B cell (primary cell): Measurements from ENCODE around the gene AHCTF1. TPM values are rescaled to one million over a fixed set of nuclear protein-coding genes. Genes with fewer than 3 reads are reported as not detected.

Experiments used
- ATAC-seq: fragments of 200-7000 bp; cut with Tn5 transposase; one replicate; pipeline ENCODE4 v1.10.0; 2021; ENCODE audit warnings: low read depth, mild to moderate bottlenecking, moderate number of reproducible peaks, moderate library complexity
- CTCF ChIA-PET: fragments of 350-600 bp; sonication (Branson Sonifier 250); formaldehyde crosslinking; loops from one replicate; lab custom pipeline; 2021; ENCODE audit warnings: antibody characterized with exemption, inconsistent platforms; lab: Charles Lee
- POLR2A ChIA-PET: fragments of 350-600 bp; sonication (Branson Sonifier 250); formaldehyde crosslinking; loops from one replicate; lab custom pipeline; 2021; ENCODE audit warnings: antibody characterized with exemption; lab: Charles Lee
- DNase-seq: peaks from one replicate; pipeline ENCODE4 v3.0.0; 2013
- H2AFZ ChIP-seq: 2 replicates; pipeline ENCODE4 v1.6.1; 2012; ENCODE audit warnings: mild to moderate bottlenecking, low read depth, low read length; ENCODE audit not compliant: insufficient read depth, poor library complexity, severe bottlenecking
- H3K27ac ChIP-seq, 2 donors: 1 replicate in 1 of 2; 2 replicates in 1 of 2; pipeline ENCODE4 v1.5.1; 2012 to 2013; ENCODE audit warnings: low read length in 2 of 2, mild to moderate bottlenecking in 2 of 2, moderate library complexity in 1 of 2
- H3K27me3 ChIP-seq, 4 experiments: fragments of 200-600 bp in 1 of 4; sonication (generic) in 1 of 4; replicated peaks in 1 of 4; 1 replicate in 2 of 4; 2 replicates in 2 of 4; pipeline versions ENCODE4 v1.6.1 to v1.7.0; 2013 to 2016; ENCODE audit warnings: low read length in 3 of 4, mild to moderate bottlenecking in 2 of 4, mixed read lengths in 1 of 4, moderate library complexity in 1 of 4; ENCODE audit not compliant: insufficient read depth in 4 of 4, control insufficient read depth in 3 of 4; ENCODE audit errors: control extremely low read depth in 1 of 4
- H3K36me3 ChIP-seq, 2 experiments: replicated peaks in 1 of 2; 1 replicate in 1 of 2; 2 replicates in 1 of 2; pipeline versions ENCODE4 v1.6.1 to v1.7.1; 2013; ENCODE audit warnings: low read length in 1 of 2; ENCODE audit not compliant: insufficient read depth in 2 of 2, control insufficient read depth in 1 of 2; ENCODE audit errors: control extremely low read depth in 1 of 2, extremely low read depth in 1 of 2
- H3K4me1 ChIP-seq, 2 donors: fragments of 200-600 bp in 1 of 2; sonication (generic) in 1 of 2; 1 replicate in 1 of 2; 2 replicates in 1 of 2; pipeline versions ENCODE4 v1.5.1 to v1.6.1; 2013 to 2017; ENCODE audit warnings: low read length in 2 of 2; ENCODE audit not compliant: control insufficient read depth in 2 of 2, insufficient read depth in 2 of 2
- H3K4me2 ChIP-seq: replicated peaks from 2 replicates; pipeline ENCODE3; 2012; ENCODE audit warnings: mild to moderate bottlenecking, low read depth, low read length; ENCODE audit not compliant: poor library complexity, severe bottlenecking
- H3K4me3 ChIP-seq, 5 experiments: fragments of 200-600 bp in 1 of 5; sonication (generic) in 1 of 5; 1 replicate in 3 of 5; 2 replicates in 2 of 5; pipeline versions ENCODE4 v1.5.1 to v1.7.0; 2011 to 2016; ENCODE audit warnings: low read length in 4 of 5, mild to moderate bottlenecking in 4 of 5, low read depth in 2 of 5, control low read depth in 1 of 5, moderate library complexity in 1 of 5; ENCODE audit not compliant: insufficient read depth in 1 of 5; ENCODE audit errors: control extremely low read depth in 1 of 5, extremely low read depth in 1 of 5
- H3K79me2 ChIP-seq: fragments of 200-600 bp; sonication (generic); one replicate; pipeline ENCODE4 v1.6.0; 2016; ENCODE audit warnings: low read length; ENCODE audit not compliant: control insufficient read depth, insufficient read depth
- H3K9ac ChIP-seq: fragments of 200-600 bp; sonication (generic); 2 replicates; pipeline ENCODE4 v1.6.1; 2017; ENCODE audit warnings: mild to moderate bottlenecking, low read length, moderate library complexity
- H3K9me3 ChIP-seq, 3 donors: one replicate each; pipeline versions ENCODE4 v1.6.1 to v1.7.1; 2013; ENCODE audit warnings: low read length in 2 of 3; ENCODE audit not compliant: control insufficient read depth in 2 of 3, insufficient read depth in 1 of 3; ENCODE audit errors: control extremely low read depth in 1 of 3
- H4K20me1 ChIP-seq: 2 replicates; pipeline ENCODE4 v1.6.0; 2012; ENCODE audit warnings: mild to moderate bottlenecking, low read length; ENCODE audit not compliant: insufficient read depth, control insufficient read depth, poor library complexity, severe bottlenecking
- H3K27ac Mint-ChIP-seq: one replicate; pipeline ENCODE4 v1.8.0; 2021; ENCODE audit warnings: mixed read lengths
- H3K27me3 Mint-ChIP-seq: one replicate; pipeline ENCODE4 v1.8.0; 2021; ENCODE audit warnings: mixed read lengths
- H3K4me1 Mint-ChIP-seq: one replicate; pipeline ENCODE4 v1.8.0; 2021; ENCODE audit warnings: mixed read lengths
- H3K4me3 Mint-ChIP-seq: one replicate; pipeline ENCODE4 v1.8.0; 2021; ENCODE audit warnings: mixed read lengths
- H3K9me3 Mint-ChIP-seq: one replicate; pipeline ENCODE4 v1.8.0; 2022; ENCODE audit warnings: mixed read lengths; ENCODE audit not compliant: insufficient read depth
- EZH2 ChIP-seq: IDR thresholded peaks from 2 replicates; pipeline ENCODE4 v1.6.1; 2012; ENCODE audit warnings: borderline replicate concordance, low read depth, mild to moderate bottlenecking, moderate library complexity, low read length; ENCODE audit not compliant: insufficient read depth, poor library complexity, severe bottlenecking
- WGBS: methylation state at CpG from one replicate; pipeline ENCODE4 v1.1.5; 2013; ENCODE audit warnings: missing lambda C conversion rate; ENCODE audit not compliant: insufficient coverage; 5-methylcytosine and 5-hydroxymethylcytosine counted together
- intact Hi-C: fragments of 100-400 bp; cut with micrococcal nuclease; formaldehyde crosslinking; loops from one replicate; pipeline ENCODE4 v1.10.0; 2022
- polyA plus RNA-seq: library from polyadenylated mRNA; depleted of rRNA; stranded (reverse); fragments of >200 nt; gene quantifications from 2 replicates; pipeline ENCODE4 v1.2.3, GENCODE V29; 2012
- total RNA-seq, 2 donors: library from RNA; stranded (reverse); fragments of 120-200 nt in 1 of 2; gene quantifications; 1 replicate in 1 of 2; 2 replicates in 1 of 2; pipeline versions ENCODE4 v1.2.3 to v1.2.4, GENCODE V29; 2013 to 2022
- TF ChIP-seq, protein P1 (sequence below): fragments of 200-600 bp; IDR thresholded peaks from one replicate; pipeline ENCODE4 v1.8.0; 2022; ENCODE audit warnings: antibody characterized with exemption, mild to moderate bottlenecking

AHCTF1 gene
- total and polyA plus RNA-seq, 2 donors (not counting 1 experiment from before 2014, with no cell fraction given) = 8.6 to 34.8 TPM

- peak overlapping the region; percentile 68 for H3K27ac Mint-ChIP-seq
- WGBS = no CpG with 5 or more reads among the region's 1 CpG
- H3K27me3 Mint-ChIP-seq = no peaks in the 10 kb centered on the region
- ChIA-PET POLR2A (no interaction called here), CTCF (interaction anchor here (0.7 to 2.3 kb wide), 11 partner anchors 9 to 430 kb away, joined by 3 to 11 read pairs (median 4); partner anchors contain the start of gene ZNF670)
- Histone ChIP-seq H3K4me1 (peaks cover 15 to 23% of the 10 kb centered on the region in 2 donors), H3K27me3 (no peaks in the 10 kb centered on the region), H4K20me1 (no peaks in the 10 kb centered on the region), H3K9me3 (peaks cover 0 to 7% (median 0%) of the 10 kb centered on the region in 3 donors), H3K4me2 (peak overlapping the region; percentile 54), H3K4me3 (peak overlapping the region in 2 of 5 experiments; percentile 6 to 37), H3K36me3 (no peaks in the 10 kb centered on the region), H3K79me2 (no peaks in the 10 kb centered on the region), H3K27ac (peak overlapping the region; percentile 2 to 3), H2AFZ (peak overlapping the region; percentile 11), H3K9ac (peak overlapping the region; percentile 28)
- peaks cover 38% of the 10 kb centered on the region for H3K4me1 Mint-ChIP-seq
- peaks cover 2% of the 10 kb centered on the region for H3K9me3 Mint-ChIP-seq
- no peak for TF ChIP-seq EZH2
- TF ChIP-seq, protein P1, sequence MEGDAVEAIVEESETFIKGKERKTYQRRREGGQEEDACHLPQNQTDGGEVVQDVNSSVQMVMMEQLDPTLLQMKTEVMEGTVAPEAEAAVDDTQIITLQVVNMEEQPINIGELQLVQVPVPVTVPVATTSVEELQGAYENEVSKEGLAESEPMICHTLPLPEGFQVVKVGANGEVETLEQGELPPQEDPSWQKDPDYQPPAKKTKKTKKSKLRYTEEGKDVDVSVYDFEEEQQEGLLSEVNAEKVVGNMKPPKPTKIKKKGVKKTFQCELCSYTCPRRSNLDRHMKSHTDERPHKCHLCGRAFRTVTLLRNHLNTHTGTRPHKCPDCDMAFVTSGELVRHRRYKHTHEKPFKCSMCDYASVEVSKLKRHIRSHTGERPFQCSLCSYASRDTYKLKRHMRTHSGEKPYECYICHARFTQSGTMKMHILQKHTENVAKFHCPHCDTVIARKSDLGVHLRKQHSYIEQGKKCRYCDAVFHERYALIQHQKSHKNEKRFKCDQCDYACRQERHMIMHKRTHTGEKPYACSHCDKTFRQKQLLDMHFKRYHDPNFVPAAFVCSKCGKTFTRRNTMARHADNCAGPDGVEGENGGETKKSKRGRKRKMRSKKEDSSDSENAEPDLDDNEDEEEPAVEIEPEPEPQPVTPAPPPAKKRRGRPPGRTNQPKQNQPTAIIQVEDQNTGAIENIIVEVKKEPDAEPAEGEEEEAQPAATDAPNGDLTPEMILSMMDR = peak; percentile 33
- DNase-seq (peak; percentile 65), ATAC-seq (peak; percentile 76)
- intact Hi-C loops = loop anchor here (1.0 kb wide), 2 partner anchors 28 to 53 kb away; no protein-coding TSS in a partner anchor
- peak overlapping the region; percentile 66 for H3K4me3 Mint-ChIP-seq
Observed at GRCh38 chr1:246959944-246960693, 28.4 kb upstream of the AHCTF1 start.

GRCh38 chr1:246954126-246954525, 22.4 kb upstream of the AHCTF1 start:
- no peak for TF ChIP-seq EZH2
- TF ChIP-seq, protein P1 = no peak
- WGBS = 96% methylated on average over 3 of the region's 4 CpGs
- POLR2A ChIA-PET = interaction anchor here (0.6 kb wide), 1 partner anchor 256 kb away, joined by 5 read pairs; no protein-coding TSS in a partner anchor
- H4K20me1 ChIP-seq = no peaks in the 10 kb centered on the region
- intact Hi-C loops = no loop called here
- H3K4me1 ChIP-seq = peaks cover 0 to under 1% of the 10 kb centered on the region in 2 donors
- H3K9me3 Mint-ChIP-seq = no peaks in the 10 kb centered on the region
- H3K27ac ChIP-seq = no peak overlapping the region
- H3K27ac Mint-ChIP-seq = no peak overlapping the region
- H3K4me3 ChIP-seq = no peak overlapping the region
- H3K27me3 ChIP-seq = no peaks in the 10 kb centered on the region
- H3K9ac ChIP-seq = no peak overlapping the region
- DNase-seq (no peak), ATAC-seq (no peak)
- H3K9me3 ChIP-seq = no peaks in the 10 kb centered on the region
- H2AFZ ChIP-seq = no peak overlapping the region
- CTCF ChIA-PET = no interaction called here
- no peaks in the 10 kb centered on the region for H3K36me3 ChIP-seq
- no peaks in the 10 kb centered on the region for H3K79me2 ChIP-seq
- peaks cover 6% of the 10 kb centered on the region for H3K4me1 Mint-ChIP-seq
- H3K4me2 ChIP-seq = no peak overlapping the region
- no peak overlapping the region for H3K4me3 Mint-ChIP-seq
- H3K27me3 Mint-ChIP-seq = no peaks in the 10 kb centered on the region
